ENCODE data around the gene SLC27A1. TPM values are rescaled to one million over a fixed set of nuclear protein-coding genes. Genes with fewer than 3 reads are reported as not detected.

SLC27A1 gene
- total and polyA plus RNA-seq, 9 of the 15 experiments (the other 6 are each of a cell fraction or from before 2014, with no cell fraction given): 0.06 to 3.0 (median 1.1) TPM

- TF ChIP-seq UBTF (IDR thresholded peaks at IDR 0.05; ENCODE audit: borderline replicate concordance in 1 of 2, low read depth in 2 of 2, low read length in 2 of 2) (no peak), ZNF395 (CRISPR knock-in tag; IDR thresholded peaks at IDR 0.05) (peak; percentile 36; the same call in 1 of the 2 replicates), REST (IDR thresholded peaks at IDR 0.05; ENCODE audit: borderline replicate concordance) (peak; percentile 38), REST (CRISPR knock-in tag; IDR thresholded peaks at IDR 0.05; ENCODE audit: low read depth) (peak; percentile 28; the same call in 1 of the 2 replicates), CGGBP1 (CRISPR knock-in tag; IDR thresholded peaks at IDR 0.05) (no peak), NFRKB (IDR thresholded peaks at IDR 0.05; ENCODE audit: low read depth) (no peak), C11orf30 (IDR thresholded peaks at IDR 0.05; ENCODE audit: low read depth) (no peak), SIN3B (IDR thresholded peaks at IDR 0.05; ENCODE audit: low read depth) (peak; percentile 77), DMBX1 (CRISPR knock-in tag; IDR thresholded peaks at IDR 0.05; ENCODE audit: borderline replicate concordance) (0 out of 2 replicates have a peak, but pooled peaks have one; percentile 26), TCF3 (CRISPR knock-in tag; IDR thresholded peaks at IDR 0.05) (no peak), CTCF (IDR thresholded peaks at IDR 0.05 in 2 of 3, conservative IDR thresholded peaks at IDR 0.05 in 1 of 3; ENCODE audit: insufficient read depth in 2 of 3, low read depth in 1 of 3, low read length in 3 of 3) (no peak), SREBF1 (IDR thresholded peaks at IDR 0.05; ENCODE audit: borderline replicate concordance, low read depth, low read length) (no peak)
These were observed 85.2 kb downstream of the SLC27A1 start, which contains the start of gene COLGALT1 (continued) for GRCh38 chr19:17555480-17555928.
